Measurements from ENCODE around the gene ULK4. TPM values are rescaled to one million over a fixed set of nuclear protein-coding genes. Genes with fewer than 3 reads are reported as not detected.

Gene ULK4
- total and polyA plus RNA-seq, 9 of the 15 experiments (the other 6 are each of a cell fraction or from before 2014, with no cell fraction given) = 3.0 to 5.9 (median 3.5) TPM

DNA sequence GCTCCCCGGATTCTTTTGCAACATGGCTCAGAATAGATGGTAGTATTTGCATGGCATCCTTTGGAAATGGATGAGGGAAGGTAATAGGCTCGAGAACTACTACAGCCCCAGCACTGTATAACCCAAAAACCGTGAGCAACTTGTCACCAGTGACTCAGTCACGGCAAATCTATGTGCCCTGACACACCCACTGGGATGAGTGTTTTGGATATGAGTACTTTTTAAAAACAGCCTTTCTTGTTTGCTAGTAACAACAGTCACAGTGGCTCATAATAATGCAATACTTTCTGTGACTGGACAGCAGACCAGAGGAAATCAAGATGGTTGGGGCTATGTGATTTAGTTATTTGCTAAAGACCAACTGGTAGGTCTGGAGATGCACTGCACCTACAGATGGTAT is 299.6 kb downstream of the ULK4 start (continued):
- TF ChIP-seq CREB3 (tag; conservative IDR thresholded peaks at IDR 0.05; ENCODE audit: low read depth) = no peak
- no peak for TF ChIP-seq ZNF785 (CRISPR knock-in tag; IDR thresholded peaks at IDR 0.05)
- TF ChIP-seq CXXC5 (CRISPR knock-in tag; IDR thresholded peaks at IDR 0.05) = no peak
- no peak for TF ChIP-seq POU5F1 (IDR thresholded peaks at IDR 0.05; ENCODE audit: borderline replicate concordance, low read depth, low read length, partially characterized antibody)
- TF ChIP-seq SRSF3 (IDR thresholded peaks at IDR 0.05; ENCODE audit: insufficient read depth, low read length) = no peak

DNA sequence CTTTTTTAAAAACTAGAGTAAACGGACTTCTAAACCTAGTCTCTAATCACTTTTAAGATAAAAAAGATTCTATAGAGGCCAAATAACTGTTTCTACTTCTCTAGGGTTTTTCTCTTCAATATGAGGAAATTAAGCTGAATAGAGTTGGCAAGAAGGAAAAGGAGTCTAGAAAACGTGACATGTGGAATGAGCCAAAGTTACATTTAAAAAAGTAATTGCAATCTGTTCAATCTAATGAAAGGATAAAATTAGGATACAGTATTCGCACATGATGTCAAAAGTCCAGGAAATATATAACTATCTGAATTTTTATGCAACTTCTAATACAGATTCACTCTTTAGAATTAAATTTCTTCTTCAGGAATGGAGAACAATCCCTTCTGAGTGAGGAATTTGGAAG is 300.1 kb downstream of the ULK4 start:
- H2AFZ ChIP-seq (ENCODE audit: low read depth, low read length) = no peak overlapping the region
- H3K9me3 ChIP-seq (replicated peaks; ENCODE audit: control insufficient read depth, insufficient read depth, low read depth, low read length) = no peaks in the 10 kb centered on the region
- no peaks in the 10 kb centered on the region for H4K20me1 ChIP-seq (replicated peaks; ENCODE audit: control insufficient read depth, insufficient read depth, low read length)
- H3K4me2 ChIP-seq (ENCODE audit: insufficient read depth, low read length) = no peak overlapping the region
- H3K9ac ChIP-seq (ENCODE audit: insufficient read depth in 1 of 2, low read depth in 2 of 2, low read length in 2 of 2) = no peak overlapping the region
- TF ChIP-seq, protein P1, sequence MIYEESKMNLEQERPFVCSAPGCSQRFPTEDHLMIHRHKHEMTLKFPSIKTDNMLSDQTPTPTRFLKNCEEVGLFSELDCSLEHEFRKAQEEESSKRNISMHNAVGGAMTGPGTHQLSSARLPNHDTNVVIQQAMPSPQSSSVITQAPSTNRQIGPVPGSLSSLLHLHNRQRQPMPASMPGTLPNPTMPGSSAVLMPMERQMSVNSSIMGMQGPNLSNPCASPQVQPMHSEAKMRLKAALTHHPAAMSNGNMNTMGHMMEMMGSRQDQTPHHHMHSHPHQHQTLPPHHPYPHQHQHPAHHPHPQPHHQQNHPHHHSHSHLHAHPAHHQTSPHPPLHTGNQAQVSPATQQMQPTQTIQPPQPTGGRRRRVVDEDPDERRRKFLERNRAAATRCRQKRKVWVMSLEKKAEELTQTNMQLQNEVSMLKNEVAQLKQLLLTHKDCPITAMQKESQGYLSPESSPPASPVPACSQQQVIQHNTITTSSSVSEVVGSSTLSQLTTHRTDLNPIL (CRISPR knock-in tag; IDR thresholded peaks at IDR 0.05) = no peak
- TF ChIP-seq BHLHE40 (IDR thresholded peaks at IDR 0.05; ENCODE audit: low read length) (no peak), VEZF1 (CRISPR knock-in tag; IDR thresholded peaks at IDR 0.05) (no peak), ZNF311 (CRISPR knock-in tag; IDR thresholded peaks at IDR 0.05) (no peak), USF1 (CRISPR knock-in tag; IDR thresholded peaks at IDR 0.05) (no peak), KDM4B (IDR thresholded peaks at IDR 0.05; ENCODE audit: borderline replicate concordance in 2 of 2, low read depth in 1 of 2) (no peak), NBN (IDR thresholded peaks at IDR 0.05; ENCODE audit: low read depth) (no peak), HMG20A (CRISPR knock-in tag; conservative IDR thresholded peaks at IDR 0.05) (no peak), CAMTA2 (CRISPR knock-in tag; conservative IDR thresholded peaks at IDR 0.05) (no peak), THRAP3 (IDR thresholded peaks at IDR 0.05; ENCODE audit: borderline replicate concordance) (no peak), HES1 (IDR thresholded peaks at IDR 0.05; ENCODE audit: low read depth) (no peak), STAT5B (CRISPR knock-in tag; IDR thresholded peaks at IDR 0.05) (no peak)
- H3K27me3 ChIP-seq (ENCODE audit: control insufficient read depth in 2 of 2, insufficient read depth in 2 of 2, low read length in 2 of 2) = no peaks in the 10 kb centered on the region
- H3K4me3 ChIP-seq = no peak overlapping the region
- no peaks in the 10 kb centered on the region for H3K4me1 ChIP-seq (replicated peaks in 1 of 2; ENCODE audit: control insufficient read depth in 2 of 2, insufficient read depth in 2 of 2, low read length in 2 of 2)
- no peaks in the 10 kb centered on the region for H3K79me2 ChIP-seq (ENCODE audit: control insufficient read depth, insufficient read depth, low read length)
- WGBS (ENCODE audit: insufficient coverage, low coverage, missing lambda C conversion rate) = 5% methylated on average over 3 of the region's 3 CpGs
- DNase-seq (ENCODE audit: extremely low read depth in 1 of 4, low spot score in 3 of 4) (no peak), ATAC-seq (no peak), FAIRE-seq (no peak)
- no peaks in the 10 kb centered on the region for H3K36me3 ChIP-seq (ENCODE audit: control insufficient read depth, insufficient read depth, low read length)
- H3K27ac ChIP-seq (ENCODE audit: extremely low read depth, low read depth, low read length) = no peak overlapping the region
- intact Hi-C loops (cut with micrococcal nuclease) (no loop called here), in situ Hi-C loops (cut with MboI) (no loop called here)
- ChIA-PET POLR2A (no interaction called here), CTCF (ENCODE audit: low intra/inter-chr PET ratio) (no interaction called here)
- BruUV-seq (replicated peaks) = no TSS peak
- no peaks in the 10 kb centered on the region for H3K9me1 ChIP-seq (ENCODE audit: control insufficient read depth, insufficient read depth, low read length)

All from K562 (cell line).